ENCODE measurements around the gene EMP1.

The EMP1 gene

GRCh38 chr12:13195785-13196129 lies 769 bp upstream of the EMP1 start:
- peak; percentile 57 for DNase-seq (ENCODE audit: low read depth, low spot score)

GRCh38 chr12:13197032-13197431 lies 506 bp downstream of the EMP1 start:
- DNase-seq (ENCODE audit: low read depth, low spot score) = peak; percentile 41

GRCh38 chr12:13197526-13198143 lies 1.1 kb downstream of the EMP1 start:
- DNase-seq (ENCODE audit: low read depth, low spot score) = no peak

- no peak for DNase-seq (ENCODE audit: low read depth, low spot score)
These were observed 1.7 kb downstream of the EMP1 start for GRCh38 chr12:13198241-13198640.

GRCh38 chr12:13198876-13199275 lies 2.4 kb downstream of the EMP1 start:
- DNase-seq (ENCODE audit: low read depth, low spot score) = peak; percentile 69

- no peak for DNase-seq (ENCODE audit: low read depth, low spot score)
These were observed 3.1 kb downstream of the EMP1 start for GRCh38 chr12:13199592-13199991.

- DNase-seq (ENCODE audit: low read depth, low spot score) = no peak
These were observed 4.3 kb downstream of the EMP1 start for GRCh38 chr12:13200841-13201240.

- DNase-seq (ENCODE audit: low read depth, low spot score) = no peak
These were observed 6.8 kb downstream of the EMP1 start for GRCh38 chr12:13203034-13203922.

GRCh38 chr12:13204428-13204827 lies 7.9 kb downstream of the EMP1 start:
- DNase-seq (ENCODE audit: low read depth, low spot score) = peak; percentile 52

GRCh38 chr12:13205809-13206559 lies 9.5 kb downstream of the EMP1 start:
- DNase-seq (ENCODE audit: low read depth, low spot score) = peak; percentile 96

- no peak for DNase-seq (ENCODE audit: low read depth, low spot score)
These were observed 10.0 kb downstream of the EMP1 start for GRCh38 chr12:13206560-13206897.

GRCh38 chr12:13208533-13209435 lies 12.3 kb downstream of the EMP1 start:
- peak; percentile 63 for DNase-seq (ENCODE audit: low read depth, low spot score)

- DNase-seq (ENCODE audit: low read depth, low spot score) = no peak
These were observed 13.1 kb downstream of the EMP1 start for GRCh38 chr12:13209436-13210235.

GRCh38 chr12:13210236-13211190 lies 14.0 kb downstream of the EMP1 start:
- no peak for DNase-seq (ENCODE audit: low read depth, low spot score)

- DNase-seq (ENCODE audit: low read depth, low spot score) = peak; percentile 67
These were observed 14.8 kb downstream of the EMP1 start for GRCh38 chr12:13211191-13211858.

GRCh38 chr12:13211859-13212664 lies 15.5 kb downstream of the EMP1 start:
- DNase-seq (ENCODE audit: low read depth, low spot score) = peak; percentile 84

GRCh38 chr12:13215056-13215455 lies 18.5 kb downstream of the EMP1 start:
- no peak for DNase-seq (ENCODE audit: low read depth, low spot score)

GRCh38 chr12:13218641-13219040 lies 22.1 kb downstream of the EMP1 start:
- DNase-seq (ENCODE audit: low read depth, low spot score) = no peak

Data from astrocyte of the hippocampus (primary cell).